IMR-90 (cell line): ENCODE measurements around the gene TCF4. TPM values are rescaled to one million over a fixed set of nuclear protein-coding genes. Genes with fewer than 3 reads are reported as not detected.

ENCODE experiments used
- ATAC-seq: fragments of 200-7000 bp; cut with Tn5 transposase; 2 replicates; pipeline ENCODE4 v1.9.1; 2020; ENCODE audit warnings: low read depth, mild to moderate bottlenecking, moderate library complexity
- BruUV-seq: library from RNA; stranded (reverse); fragments of 400-500 nt; replicated peaks from 2 replicates; lab custom pipeline; 2021; lab: Mats Ljungman, UMichigan
- CTCF ChIA-PET: fragments of 300-600 bp; formaldehyde crosslinking; extraction: SDS; loops from one replicate; lab custom pipeline; 2021; ENCODE audit warnings: antibody characterized with exemption; lab: Yijun Ruan, JAX
- POLR2A ChIA-PET: fragments of 300-600 bp; sonication (Branson Sonifier 250); formaldehyde crosslinking; loops from one replicate; lab custom pipeline; 2022; ENCODE audit warnings: antibody characterized with exemption; ENCODE audit not compliant: unreplicated experiment; lab: Charles Lee
- DNase-seq: peaks from one replicate; pipeline ENCODE4 v3.0.0; 2013
- H2AFZ ChIP-seq: replicated peaks from 2 replicates; pipeline ENCODE3; 2013; ENCODE audit warnings: low read length, mild to moderate bottlenecking; ENCODE audit not compliant: poor library complexity
- H2AK5ac ChIP-seq: 2 replicates; pipeline ENCODE4 v1.6.1; 2013; ENCODE audit warnings: low read depth, low read length, inconsistent platforms
- H2AK9ac ChIP-seq: replicated peaks from 2 replicates; pipeline ENCODE3; 2013; ENCODE audit warnings: mild to moderate bottlenecking, low read depth, low read length, moderate library complexity; ENCODE audit not compliant: poor library complexity
- H2BK120ac ChIP-seq: 2 replicates; pipeline ENCODE4 v1.6.1; 2013; ENCODE audit warnings: low read depth, low read length, inconsistent platforms
- H2BK15ac ChIP-seq: 3 replicates; pipeline ENCODE4 v1.6.1; 2013; ENCODE audit warnings: low read depth, low read length, inconsistent platforms
- H2BK20ac ChIP-seq: 2 replicates; pipeline ENCODE4 v1.6.1; 2013; ENCODE audit warnings: low read depth, mild to moderate bottlenecking, inconsistent platforms, low read length, moderate library complexity
- H2BK5ac ChIP-seq: 2 replicates; pipeline ENCODE4 v1.6.1; 2013; ENCODE audit warnings: mild to moderate bottlenecking, low read depth, low read length, inconsistent platforms; ENCODE audit not compliant: poor library complexity, severe bottlenecking
- H3K14ac ChIP-seq: replicated peaks from 2 replicates; pipeline ENCODE4 v1.6.1; 2013; ENCODE audit warnings: low read depth, low read length, inconsistent platforms
- H3K18ac ChIP-seq: 2 replicates; pipeline ENCODE4 v1.6.1; 2013; ENCODE audit warnings: low read depth, low read length, control low read depth
- H3K23ac ChIP-seq: 2 replicates; pipeline ENCODE4 v1.6.1; 2013; ENCODE audit warnings: low read depth, low read length, inconsistent platforms
- H3K27ac ChIP-seq: 2 replicates; pipeline ENCODE4 v1.5.1; 2013; ENCODE audit warnings: mild to moderate bottlenecking, control low read depth, low read length; ENCODE audit not compliant: insufficient read depth
- H3K27me3 ChIP-seq: 2 replicates; pipeline ENCODE4 v1.6.1; 2013; ENCODE audit warnings: low read length; ENCODE audit not compliant: control insufficient read depth, insufficient read depth
- H3K36me3 ChIP-seq: 2 replicates; pipeline ENCODE4 v1.6.1; 2013; ENCODE audit warnings: low read length, mixed read lengths; ENCODE audit not compliant: control insufficient read depth, insufficient read depth
- H3K4ac ChIP-seq: 2 replicates; pipeline ENCODE4 v1.6.1; 2013; ENCODE audit warnings: low read depth, low read length, inconsistent platforms
- H3K4me1 ChIP-seq: 2 replicates; pipeline ENCODE4 v1.6.1; 2013; ENCODE audit warnings: low read length, mixed read lengths; ENCODE audit not compliant: control insufficient read depth, insufficient read depth
- H3K4me2 ChIP-seq: 2 replicates; pipeline ENCODE4 v1.6.1; 2013; ENCODE audit warnings: low read depth, mild to moderate bottlenecking, control low read depth, low read length, moderate library complexity
- H3K4me3 ChIP-seq: 2 replicates; pipeline ENCODE4 v1.5.1; 2013; ENCODE audit warnings: low read depth, mild to moderate bottlenecking, control low read depth, low read length, moderate library complexity; ENCODE audit not compliant: insufficient read depth
- H3K56ac ChIP-seq: 2 replicates; pipeline ENCODE4 v1.6.1; 2013; ENCODE audit warnings: low read length, inconsistent platforms; ENCODE audit not compliant: insufficient read depth; ENCODE audit errors: extremely low read depth
- H3K79me1 ChIP-seq, 2 experiments: 2 replicates each; pipeline ENCODE4 v1.6.1; 2013; ENCODE audit warnings: low read length in 2 of 2, inconsistent platforms in 1 of 2, low read depth in 1 of 2
- H3K9ac ChIP-seq: 2 replicates; pipeline ENCODE4 v1.6.1; 2013; ENCODE audit warnings: low read depth, low read length, control low read depth
- H3K9me1 ChIP-seq: 2 replicates; pipeline ENCODE4 v1.6.1; 2013; ENCODE audit warnings: low read length, inconsistent platforms; ENCODE audit not compliant: insufficient read depth
- H3K9me3 ChIP-seq: 2 replicates; pipeline ENCODE4 v1.6.1; 2013; ENCODE audit warnings: low read length; ENCODE audit not compliant: control insufficient read depth, insufficient read depth
- H4K20me1 ChIP-seq: 2 replicates; pipeline ENCODE4 v1.6.1; 2013; ENCODE audit warnings: low read length, inconsistent platforms; ENCODE audit not compliant: insufficient read depth
- H4K5ac ChIP-seq: 2 replicates; pipeline ENCODE4 v1.6.1; 2013; ENCODE audit warnings: mild to moderate bottlenecking, low read depth, low read length, control low read depth
- H4K8ac ChIP-seq, 2 experiments: 2 replicates each; pipeline ENCODE4 v1.6.1; 2013; ENCODE audit warnings: low read depth in 2 of 2, low read length in 2 of 2, control low read depth in 1 of 2, inconsistent platforms in 1 of 2
- H4K91ac ChIP-seq: 2 replicates; pipeline ENCODE4 v1.6.1; 2013; ENCODE audit warnings: low read depth, low read length, inconsistent platforms; ENCODE audit not compliant: insufficient read depth
- BHLHE40 ChIP-seq: fragments of 150-350 bp; IDR thresholded peaks from 2 replicates; pipeline ENCODE4 v1.6.1; 2016; ENCODE audit warnings: mild to moderate bottlenecking, low read depth, low read length
- CHD1 ChIP-seq: IDR thresholded peaks from 2 replicates; pipeline ENCODE4 v1.6.1; 2012; ENCODE audit warnings: low read depth, low read length, improper control_type of control experiment
- FOS ChIP-seq: fragments of 150-350 bp; IDR thresholded peaks from 2 replicates; pipeline ENCODE4 v1.6.1; 2016; ENCODE audit warnings: low read depth, low read length
- MXI1 ChIP-seq: IDR thresholded peaks from 2 replicates; pipeline ENCODE4 v1.6.1; 2012; ENCODE audit warnings: low read depth, mild to moderate bottlenecking, low read length, moderate library complexity, borderline replicate concordance
- NFE2L2 ChIP-seq: fragments of 150-350 bp; IDR thresholded peaks from 2 replicates; pipeline ENCODE4 v1.6.1; 2016; ENCODE audit warnings: low read depth, mild to moderate bottlenecking, low read length
- POLR2A ChIP-seq: IDR thresholded peaks from 2 replicates; pipeline ENCODE4 v1.6.1; 2012; ENCODE audit warnings: mild to moderate bottlenecking, low read depth, low read length
- RAD21 ChIP-seq: IDR thresholded peaks from 2 replicates; pipeline ENCODE4 v1.6.1; 2012; ENCODE audit warnings: low read length, improper control_type of control experiment
- RCOR1 ChIP-seq: IDR thresholded peaks from 2 replicates; pipeline ENCODE4 v1.6.1; 2012; ENCODE audit warnings: mild to moderate bottlenecking, low read length, improper control_type of control experiment; ENCODE audit not compliant: insufficient replicate concordance
- RFX5 ChIP-seq: IDR thresholded peaks from 2 replicates; pipeline ENCODE4 v1.8.0; 2012; ENCODE audit warnings: low read depth, mild to moderate bottlenecking, low read length, moderate library complexity
- SMC3 ChIP-seq: fragments of 150-350 bp; IDR thresholded peaks from 2 replicates; pipeline ENCODE4 v1.6.1; 2016; ENCODE audit warnings: low read depth, mild to moderate bottlenecking, antibody characterized with exemption, low read length, moderate library complexity
- WGBS, 2 experiments: methylation state at CpG; one replicate each; pipeline versions ENCODE4 v1.1.5 to v1.1.7; 2013; ENCODE audit warnings: missing lambda C conversion rate in 2 of 2; ENCODE audit not compliant: insufficient read length in 1 of 2; ENCODE audit errors: extremely low coverage in 2 of 2; 5-methylcytosine and 5-hydroxymethylcytosine counted together
- dilution Hi-C: fragments of 300-500 bp; cut with HindIII; formaldehyde crosslinking; loops from one replicate; pipeline ENCODE4 v1.14.3; 2018; ENCODE audit warnings: low sequenced_read_pairs; ENCODE audit not compliant: unreplicated experiment
- in situ Hi-C: fragments of 300-500 bp; cut with MboI; formaldehyde crosslinking; loops from 3 replicates; pipeline ENCODE4 v1.14.3; 2019; ENCODE audit warnings: low sequenced_read_pairs, inconsistent platforms, mixed read lengths
- intact Hi-C: fragments of 100-400 bp; cut with micrococcal nuclease; formaldehyde crosslinking; loops from 2 replicates; pipeline ENCODE4 v1.10.0; 2022
- polyA plus RNA-seq, 3 experiments: library from polyadenylated mRNA; depleted of rRNA; stranded (reverse); fragments of >200 nt; gene quantifications; 2 replicates each; pipeline ENCODE4 v1.2.3, GENCODE V29; 2012; ENCODE audit warnings: low replicate concordance in 1 of 3
- total RNA-seq: library from RNA; depleted of rRNA; stranded (reverse); fragments of >200 nt; gene quantifications from 2 replicates; pipeline ENCODE4 v1.2.3, GENCODE V29; 2012
- TF ChIP-seq, protein P1 (sequence below): fragments of 150-350 bp; IDR thresholded peaks from 2 replicates; pipeline ENCODE4 v1.6.1; 2017; ENCODE audit warnings: mild to moderate bottlenecking, antibody characterized with exemption, low read length, low read depth
- TF ChIP-seq, protein P2 (sequence below): fragments of 150-350 bp; IDR thresholded peaks from 2 replicates; pipeline ENCODE4 v1.6.1; 2016; ENCODE audit warnings: low read depth, mild to moderate bottlenecking, low read length, moderate library complexity, borderline replicate concordance

Gene TCF4
- total and polyA plus RNA-seq, 2 of the 4 experiments (the other 2 are of a cell fraction), result 30.0 to 87.1 TPM

DNA sequence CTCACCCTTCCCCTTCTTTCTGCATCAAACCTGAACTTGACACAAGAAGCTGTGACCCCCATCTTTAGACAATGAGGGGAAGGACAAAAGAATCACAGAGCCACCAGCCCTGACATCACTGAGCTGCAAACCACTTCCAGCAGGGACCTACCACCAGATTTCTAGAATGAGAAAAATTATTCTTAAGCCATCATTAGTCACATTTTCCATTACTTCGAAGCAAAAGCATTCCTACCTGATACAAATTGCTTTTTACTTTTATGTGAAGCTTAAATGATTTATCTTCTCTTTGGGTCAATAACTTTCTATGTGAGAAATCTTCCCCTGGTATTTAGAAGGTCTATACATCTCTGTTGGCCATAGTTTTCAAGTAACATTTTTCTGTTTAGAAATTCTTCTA lies 134.8 kb downstream of the TCF4 start:
- Histone ChIP-seq H3K14ac (no peak overlapping the region), H3K4me1 (no peaks in the 10 kb centered on the region), H4K20me1 (peaks cover 15% of the 10 kb centered on the region; the same call in 1 of the 2 replicates), H3K79me1 (peaks cover 41 to 76% of the 10 kb centered on the region in 2 experiments), H3K9ac (no peak overlapping the region), H3K4me2 (no peak overlapping the region), H2BK120ac (no peak overlapping the region), H2BK20ac (no peak overlapping the region), H4K8ac (no peak overlapping the region), H3K23ac (no peak overlapping the region), H2AK5ac (no peak overlapping the region), H3K9me3 (no peaks in the 10 kb centered on the region), H2AK9ac (no peak overlapping the region), H3K27ac (no peak overlapping the region), H4K5ac (no peak overlapping the region), H3K56ac (no peak overlapping the region), H3K4me3 (no peak overlapping the region), H3K18ac (no peak overlapping the region), H4K91ac (no peak overlapping the region), H2BK15ac (no peak overlapping the region), H3K27me3 (no peaks in the 10 kb centered on the region), H3K4ac (no peak overlapping the region), H2BK5ac (no peak overlapping the region), H3K36me3 (peaks cover 2% of the 10 kb centered on the region; the same call in 1 of the 2 replicates), H3K9me1 (peaks cover 3% of the 10 kb centered on the region; the same call in 1 of the 2 replicates), H2AFZ (no peak overlapping the region)
- POLR2A ChIA-PET, result no interaction called here
- no peak for ATAC-seq
- intact Hi-C loops (no loop called here), dilution Hi-C loops (no loop called here), in situ Hi-C loops (no loop called here)
- no TSS peak for BruUV-seq
- no peak for DNase-seq
- TF ChIP-seq NFE2L2, result no peak
- TF ChIP-seq, protein P1, sequence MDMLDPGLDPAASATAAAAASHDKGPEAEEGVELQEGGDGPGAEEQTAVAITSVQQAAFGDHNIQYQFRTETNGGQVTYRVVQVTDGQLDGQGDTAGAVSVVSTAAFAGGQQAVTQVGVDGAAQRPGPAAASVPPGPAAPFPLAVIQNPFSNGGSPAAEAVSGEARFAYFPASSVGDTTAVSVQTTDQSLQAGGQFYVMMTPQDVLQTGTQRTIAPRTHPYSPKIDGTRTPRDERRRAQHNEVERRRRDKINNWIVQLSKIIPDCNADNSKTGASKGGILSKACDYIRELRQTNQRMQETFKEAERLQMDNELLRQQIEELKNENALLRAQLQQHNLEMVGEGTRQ, result no peak
- no peak for TF ChIP-seq RFX5
- no peak for TF ChIP-seq POLR2A
- TF ChIP-seq MXI1, result no peak
- no peak for TF ChIP-seq SMC3
- TF ChIP-seq BHLHE40, result no peak
- no peak for TF ChIP-seq FOS
- no peak for TF ChIP-seq RCOR1
- TF ChIP-seq, protein P2, sequence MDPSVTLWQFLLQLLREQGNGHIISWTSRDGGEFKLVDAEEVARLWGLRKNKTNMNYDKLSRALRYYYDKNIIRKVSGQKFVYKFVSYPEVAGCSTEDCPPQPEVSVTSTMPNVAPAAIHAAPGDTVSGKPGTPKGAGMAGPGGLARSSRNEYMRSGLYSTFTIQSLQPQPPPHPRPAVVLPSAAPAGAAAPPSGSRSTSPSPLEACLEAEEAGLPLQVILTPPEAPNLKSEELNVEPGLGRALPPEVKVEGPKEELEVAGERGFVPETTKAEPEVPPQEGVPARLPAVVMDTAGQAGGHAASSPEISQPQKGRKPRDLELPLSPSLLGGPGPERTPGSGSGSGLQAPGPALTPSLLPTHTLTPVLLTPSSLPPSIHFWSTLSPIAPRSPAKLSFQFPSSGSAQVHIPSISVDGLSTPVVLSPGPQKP, result no peak
- TF ChIP-seq CHD1, result no peak
- no peak for TF ChIP-seq RAD21
- CTCF ChIA-PET, result interaction anchor here (1.2 to 2.4 kb wide), 2 partner anchors 9 to 11 kb away, joined by 3 to 8 read pairs; no protein-coding TSS in a partner anchor
- WGBS, 2 experiments, result no CpG with 5 or more reads among the region's 1 CpG
